Testis (tissue), 3 donors: ENCODE measurements around the gene CPLANE1. TPM values are rescaled to one million over a fixed set of nuclear protein-coding genes. Genes with fewer than 3 reads are reported as not detected.

ENCODE experiments used
- DNase-seq: peaks from one replicate; pipeline ENCODE4 v3.0.0-alpha.2; 2019
- H3K27ac ChIP-seq, 2 donors: fragments of 200-600 bp; sonication (generic); one replicate each; pipeline ENCODE4 v1.5.1; 2019
- H3K27me3 ChIP-seq: fragments of 200-600 bp; sonication (generic); one replicate; pipeline ENCODE4 v1.5.1; 2019
- H3K36me3 ChIP-seq: fragments of 200-600 bp; sonication (generic); one replicate; pipeline ENCODE4 v1.5.1; 2017; ENCODE audit warnings: low read depth; ENCODE audit errors: missing control alignments
- H3K4me1 ChIP-seq: fragments of 200-600 bp; sonication (generic); one replicate; pipeline ENCODE4 v1.5.1; 2019
- H3K4me3 ChIP-seq, 2 donors: fragments of 200-600 bp; sonication (generic); one replicate each; pipeline ENCODE4 v1.5.1; 2017 to 2019
- H3K9me3 ChIP-seq: fragments of 200-600 bp; sonication (generic); one replicate; pipeline ENCODE4 v1.5.1; 2017
- CTCF ChIP-seq, 3 experiments: fragments of 450-650 bp in 2 of 3; fragments of 200-600 bp in 1 of 3; sonication (generic) in 1 of 3; IDR thresholded peaks; one replicate each; pipeline ENCODE4 v1.5.1; 2016 to 2019; ENCODE audit warnings: antibody characterized with exemption in 3 of 3, mild to moderate bottlenecking in 2 of 3, moderate library complexity in 1 of 3
- POLR2A ChIP-seq: fragments of 450-650 bp; IDR thresholded peaks from one replicate; pipeline ENCODE4 v1.6.1; 2017; ENCODE audit warnings: antibody characterized with exemption, mild to moderate bottlenecking, moderate library complexity
- WGBS, 2 donors: methylation state at CpG; one replicate each; pipeline ENCODE4 v1.1.5; 2018; 5-methylcytosine and 5-hydroxymethylcytosine counted together
- intact Hi-C: fragments of 100-400 bp; cut with DNase I; formaldehyde crosslinking; loops from one replicate; pipeline ENCODE4 v1.15.1; 2023; ENCODE audit warnings: low total_unique reads
- polyA plus RNA-seq: library from polyadenylated mRNA; stranded (reverse); fragments of 350-450 nt; fragmentation: Illumina TruSeq; extraction: RNeasy Lipid Tissue Mini Kit (QIAGEN cat#74804); gene quantifications from one replicate; pipeline ENCODE4 v1.2.3, GENCODE V29; 2014; ENCODE audit warnings: low read depth, low replicate concordance; ENCODE audit not compliant: insufficient read depth
- total RNA-seq, 2 donors: library from RNA; depleted of rRNA; stranded (reverse); fragments of >200 nt; gene quantifications; one replicate each; pipeline ENCODE4 v1.2.3, GENCODE V29; 2016

CPLANE1 gene
- total and polyA plus RNA-seq, 3 donors from 2014 or later, result 14.8 to 39.5 (median 36.9) TPM

GRCh38 chr5:37255774-37256358 is 6.7 kb upstream of the CPLANE1 start:
- Histone ChIP-seq H3K36me3 (no peaks in the 10 kb centered on the region), H3K9me3 (no peaks in the 10 kb centered on the region), H3K27me3 (no peaks in the 10 kb centered on the region), H3K27ac (no peak overlapping the region), H3K4me1 (no peaks in the 10 kb centered on the region), H3K4me3 (no peak overlapping the region)
- 88 to 96% methylated on average over 4 of the region's 4 CpGs for WGBS, 2 donors
- no peak for TF ChIP-seq POLR2A
- no peak for TF ChIP-seq CTCF (IDR thresholded peaks at IDR 0.05)
- intact Hi-C loops, result no loop called here
- DNase-seq, result no peak

GRCh38 chr5:37254581-37254980 is 5.4 kb upstream of the CPLANE1 start:
- no peaks in the 10 kb centered on the region for H3K27me3 ChIP-seq
- no peaks in the 10 kb centered on the region for H3K36me3 ChIP-seq
- no peaks in the 10 kb centered on the region for H3K9me3 ChIP-seq
- no peak overlapping the region for H3K27ac ChIP-seq
- TF ChIP-seq POLR2A, result no peak
- TF ChIP-seq CTCF (IDR thresholded peaks at IDR 0.05), result no peak
- DNase-seq, result no peak
- no peak overlapping the region for H3K4me3 ChIP-seq
- peaks cover 4% of the 10 kb centered on the region for H3K4me1 ChIP-seq
- intact Hi-C loops, result no loop called here
- WGBS, 2 donors, result 87 to 98% methylated on average over 1 of the region's 1 CpG

GRCh38 chr5:37251665-37252064 is 2.5 kb upstream of the CPLANE1 start:
- Histone ChIP-seq H3K36me3 (no peaks in the 10 kb centered on the region), H3K9me3 (no peaks in the 10 kb centered on the region), H3K27ac (no peak overlapping the region), H3K4me1 (peaks cover 10% of the 10 kb centered on the region), H3K4me3 (no peak overlapping the region), H3K27me3 (no peaks in the 10 kb centered on the region)
- intact Hi-C loops, result no loop called here
- DNase-seq, result no peak
- no peak for TF ChIP-seq CTCF (IDR thresholded peaks at IDR 0.05)
- no peak for TF ChIP-seq POLR2A

GRCh38 chr5:37249815-37250164 is 614 bp upstream of the CPLANE1 start:
- no peak for DNase-seq
- Histone ChIP-seq H3K4me1 (peaks cover 10% of the 10 kb centered on the region), H3K27ac (peak overlapping the region; percentile 87 to 92), H3K4me3 (peak overlapping the region; percentile 85), H3K36me3 (no peaks in the 10 kb centered on the region), H3K9me3 (no peaks in the 10 kb centered on the region), H3K27me3 (no peaks in the 10 kb centered on the region)
- 43 to 50% methylated on average over 10 of the region's 10 CpGs for WGBS, 2 donors
- intact Hi-C loops, result no loop called here
- TF ChIP-seq CTCF (IDR thresholded peaks at IDR 0.05), result no peak
- no peak for TF ChIP-seq POLR2A

GRCh38 chr5:37248421-37248969 is 681 bp downstream of the CPLANE1 start:
- peaks cover 10% of the 10 kb centered on the region for H3K4me1 ChIP-seq
- 4 to 6% methylated on average over 15 to 19 of the region's 19 CpGs for WGBS, 2 donors
- TF ChIP-seq CTCF (IDR thresholded peaks at IDR 0.05) (no peak), POLR2A (no peak)
- H3K27ac ChIP-seq, result peak overlapping the region; percentile 87 to 92
- no peaks in the 10 kb centered on the region for H3K9me3 ChIP-seq
- no peaks in the 10 kb centered on the region for H3K27me3 ChIP-seq
- no peaks in the 10 kb centered on the region for H3K36me3 ChIP-seq
- H3K4me3 ChIP-seq, result peak overlapping the region; percentile 85
- no peak for DNase-seq
- intact Hi-C loops, result no loop called here
